SU-DHL-6 (cell line): ENCODE data around the gene FUT1.

Source experiments
- H2AFZ ChIP-seq: fragments of 200-600 bp; sonication (generic); 2 replicates; pipeline ENCODE4 v1.6.1; 2014; ENCODE audit warnings: low read depth, mild to moderate bottlenecking, moderate library complexity, mixed read lengths, antibody characterized with exemption, low read length; ENCODE audit not compliant: severe bottlenecking
- H3F3A ChIP-seq: fragments of 200-600 bp; shearing (Covaris generic); 2 replicates; pipeline ENCODE4 v1.6.0; 2016; ENCODE audit warnings: antibody characterized with exemption, mild to moderate bottlenecking; ENCODE audit not compliant: insufficient read depth
- H3K27ac ChIP-seq: fragments of 200-600 bp; sonication (generic); 2 replicates; pipeline ENCODE4 v1.5.1; 2016; ENCODE audit warnings: low read depth, mild to moderate bottlenecking, low read length, moderate library complexity, mixed read lengths
- H3K27me3 ChIP-seq: fragments of 200-600 bp; sonication (generic), shearing (Covaris generic); 2 replicates; pipeline ENCODE4 v1.6.0; 2014; ENCODE audit warnings: mild to moderate bottlenecking, low read length
- H3K36me3 ChIP-seq: fragments of 200-600 bp; sonication (generic); 2 replicates; pipeline ENCODE4 v1.6.1; 2014; ENCODE audit warnings: mild to moderate bottlenecking, low read length, mixed read lengths
- H3K4me2 ChIP-seq: fragments of 300-600, 200-600 bp; shearing (Covaris generic), sonication (generic); 2 replicates; pipeline ENCODE4 v1.6.0; 2014; ENCODE audit warnings: low read length, low read depth, mild to moderate bottlenecking; ENCODE audit not compliant: poor library complexity, severe bottlenecking
- H3K4me3 ChIP-seq: fragments of 200-600 bp; sonication (generic); 2 replicates; pipeline ENCODE4 v1.5.1; 2014; ENCODE audit warnings: antibody characterized with exemption, low read length, mild to moderate bottlenecking, mixed read lengths; ENCODE audit not compliant: insufficient read depth, poor library complexity, severe bottlenecking
- H3K79me2 ChIP-seq: fragments of 200-600 bp; sonication (generic); 2 replicates; pipeline ENCODE4 v1.6.1; 2014; ENCODE audit warnings: mild to moderate bottlenecking, low read length, moderate library complexity; ENCODE audit not compliant: insufficient read depth
- H3K9ac ChIP-seq: fragments of 200-600 bp; sonication (generic); 2 replicates; pipeline ENCODE4 v1.7.0; 2014; ENCODE audit warnings: mild to moderate bottlenecking, low read length
- H3K9me2 ChIP-seq: fragments of 200-600 bp; sonication (generic); replicated peaks from 2 replicates; pipeline ENCODE4 v1.6.1; 2014; ENCODE audit warnings: low read length; ENCODE audit not compliant: insufficient read depth
- H3K9me3 ChIP-seq: fragments of 200-600 bp; sonication (generic); 2 replicates; pipeline ENCODE4 v1.6.1; 2014; ENCODE audit warnings: low read length, mixed read lengths; ENCODE audit not compliant: insufficient read depth
- H4K20me1 ChIP-seq: fragments of 200-600 bp; sonication (generic); 2 replicates; pipeline ENCODE4 v1.6.1; 2014; ENCODE audit warnings: low read depth, mild to moderate bottlenecking, antibody characterized with exemption, low read length, moderate library complexity, mixed read lengths
- EZH2phosphoT487 ChIP-seq: fragments of 200-600 bp; sonication (generic), shearing (Covaris generic); conservative IDR thresholded peaks from 2 replicates; pipeline ENCODE4 v1.6.1; 2018; ENCODE audit warnings: mild to moderate bottlenecking, antibody characterized with exemption, low read length, moderate library complexity, mixed read lengths
- TF ChIP-seq, protein P1 (sequence below): fragments of 200-600 bp; sonication (generic); IDR thresholded peaks from one replicate; pipeline ENCODE4 v1.5.1; 2017; ENCODE audit warnings: antibody characterized with exemption, mild to moderate bottlenecking, low read length, moderate library complexity; ENCODE audit not compliant: insufficient read depth, poor library complexity, severe bottlenecking

FUT1 gene

GRCh38 chr19:48714759-48715675, 37.4 kb downstream of the FUT1 start:
- TF ChIP-seq EZH2phosphoT487 = no peak
- TF ChIP-seq, protein P1, sequence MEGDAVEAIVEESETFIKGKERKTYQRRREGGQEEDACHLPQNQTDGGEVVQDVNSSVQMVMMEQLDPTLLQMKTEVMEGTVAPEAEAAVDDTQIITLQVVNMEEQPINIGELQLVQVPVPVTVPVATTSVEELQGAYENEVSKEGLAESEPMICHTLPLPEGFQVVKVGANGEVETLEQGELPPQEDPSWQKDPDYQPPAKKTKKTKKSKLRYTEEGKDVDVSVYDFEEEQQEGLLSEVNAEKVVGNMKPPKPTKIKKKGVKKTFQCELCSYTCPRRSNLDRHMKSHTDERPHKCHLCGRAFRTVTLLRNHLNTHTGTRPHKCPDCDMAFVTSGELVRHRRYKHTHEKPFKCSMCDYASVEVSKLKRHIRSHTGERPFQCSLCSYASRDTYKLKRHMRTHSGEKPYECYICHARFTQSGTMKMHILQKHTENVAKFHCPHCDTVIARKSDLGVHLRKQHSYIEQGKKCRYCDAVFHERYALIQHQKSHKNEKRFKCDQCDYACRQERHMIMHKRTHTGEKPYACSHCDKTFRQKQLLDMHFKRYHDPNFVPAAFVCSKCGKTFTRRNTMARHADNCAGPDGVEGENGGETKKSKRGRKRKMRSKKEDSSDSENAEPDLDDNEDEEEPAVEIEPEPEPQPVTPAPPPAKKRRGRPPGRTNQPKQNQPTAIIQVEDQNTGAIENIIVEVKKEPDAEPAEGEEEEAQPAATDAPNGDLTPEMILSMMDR = no peak
- no peaks in the 10 kb centered on the region for H3K9me2 ChIP-seq
- peak overlapping the region; percentile 87 for H3K4me2 ChIP-seq
- peak overlapping the region; percentile 22 for H2AFZ ChIP-seq
- H3K27ac ChIP-seq = peak overlapping the region; percentile 12; the same call in 1 of the 2 replicates
- no peaks in the 10 kb centered on the region for H3K36me3 ChIP-seq
- H3K9ac ChIP-seq = peak overlapping the region; percentile 75
- H3K4me3 ChIP-seq = peak overlapping the region; percentile 81
- no peaks in the 10 kb centered on the region for H3K9me3 ChIP-seq
- no peaks in the 10 kb centered on the region for H3F3A ChIP-seq
- no peaks in the 10 kb centered on the region for H3K27me3 ChIP-seq
- H3K79me2 ChIP-seq = no peaks in the 10 kb centered on the region
- H4K20me1 ChIP-seq = no peaks in the 10 kb centered on the region

DNA sequence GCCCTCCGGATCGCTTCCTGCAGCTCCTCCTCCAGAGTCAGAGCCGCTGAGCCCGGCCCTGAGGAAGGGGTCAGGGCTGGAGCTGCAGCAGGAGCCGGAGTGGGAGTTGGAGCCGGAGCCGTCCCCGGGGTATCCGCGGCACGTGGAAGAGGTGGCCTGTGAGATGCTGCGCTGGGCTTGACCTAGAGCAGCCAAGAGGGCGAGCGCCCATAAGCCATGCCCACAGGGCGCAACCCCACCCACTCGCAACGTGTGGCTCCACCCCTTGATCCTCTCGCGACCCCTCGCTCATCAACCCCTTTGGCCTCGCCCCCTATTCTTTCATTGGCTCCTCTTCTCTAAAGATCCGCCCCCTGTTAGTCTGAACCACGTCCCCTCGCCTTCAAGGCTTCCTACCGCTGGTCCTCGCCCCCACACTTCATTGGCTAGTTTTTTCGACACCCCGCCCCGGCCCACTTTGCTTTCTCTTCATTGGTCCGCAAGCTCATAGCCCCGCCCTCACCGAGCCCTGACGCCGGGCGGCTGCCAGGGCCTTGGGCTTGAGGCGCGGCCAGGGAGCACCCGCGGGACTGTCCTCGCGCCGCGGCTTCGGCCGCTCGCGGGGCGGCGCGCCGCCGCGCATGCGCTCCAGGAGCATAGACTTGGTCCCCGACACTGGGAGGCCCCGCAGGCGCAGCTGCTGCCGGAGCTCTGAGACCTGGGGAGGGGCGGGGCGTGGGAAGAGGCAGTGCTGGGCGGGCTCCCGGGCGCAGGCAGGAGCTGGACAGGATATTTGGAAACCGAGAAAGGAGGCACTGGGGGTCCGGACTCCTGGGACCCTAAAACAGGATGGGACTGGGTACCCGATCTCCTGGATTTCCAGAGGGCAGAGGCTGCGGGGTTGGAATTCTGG, 38.3 kb downstream of the FUT1 start:
- Histone ChIP-seq H3K27me3 (no peaks in the 10 kb centered on the region), H3K27ac (peak overlapping the region; percentile 12; the same call in 1 of the 2 replicates), H3K9ac (peak overlapping the region; percentile 76), H4K20me1 (no peaks in the 10 kb centered on the region), H3K9me2 (no peaks in the 10 kb centered on the region), H3F3A (no peaks in the 10 kb centered on the region), H3K4me3 (peak overlapping the region; percentile 86), H3K9me3 (no peaks in the 10 kb centered on the region), H3K4me2 (peak overlapping the region; percentile 87), H3K79me2 (no peaks in the 10 kb centered on the region), H3K36me3 (no peaks in the 10 kb centered on the region), H2AFZ (peak overlapping the region; percentile 95)
- TF ChIP-seq, protein P1 = no peak
- TF ChIP-seq EZH2phosphoT487 = no peak

DNA sequence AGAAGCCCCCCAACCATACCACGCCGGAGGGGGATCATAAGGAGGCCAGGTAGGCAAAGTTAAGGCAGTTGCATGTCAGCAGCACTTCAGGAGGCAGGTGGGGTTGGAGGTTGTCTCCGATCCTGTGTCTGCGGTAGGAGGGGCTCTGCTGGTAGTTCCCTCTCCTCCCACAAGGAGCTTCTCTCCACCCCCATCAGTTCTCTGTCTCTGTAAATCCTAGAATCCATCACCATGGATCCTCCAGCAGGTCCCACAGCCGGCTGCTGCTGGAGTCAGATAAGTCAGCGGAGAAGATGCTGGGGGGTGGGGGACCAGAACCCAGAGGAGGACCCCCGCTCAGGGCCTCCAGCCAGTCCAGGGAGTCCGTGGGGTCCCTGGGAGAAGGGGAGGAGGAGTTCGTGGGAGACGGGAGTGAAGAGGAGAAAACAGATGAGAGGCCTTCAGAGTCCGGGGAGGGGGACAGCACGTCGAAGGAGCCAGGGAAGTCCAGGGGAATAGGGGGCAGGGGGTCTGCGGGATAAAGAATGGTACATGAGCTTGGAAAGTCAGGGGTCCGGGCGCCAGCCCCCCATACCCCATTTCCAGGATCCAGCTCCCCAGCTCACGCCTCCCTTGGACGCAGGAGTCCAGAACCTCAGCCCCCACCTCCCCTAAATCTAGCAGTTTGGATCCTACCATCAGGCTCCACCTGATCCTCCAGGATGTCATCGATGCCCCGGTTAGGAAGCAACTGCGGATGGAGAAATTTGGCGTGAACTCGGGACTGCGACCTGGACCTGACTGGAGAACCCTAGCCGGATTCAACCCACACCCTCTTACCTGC, 39.2 kb downstream of the FUT1 start:
- Histone ChIP-seq H3K27ac (no peak overlapping the region), H3K9ac (peak overlapping the region; percentile 76), H3K36me3 (no peaks in the 10 kb centered on the region), H3K4me3 (peak overlapping the region; percentile 86), H3K9me2 (no peaks in the 10 kb centered on the region), H4K20me1 (no peaks in the 10 kb centered on the region), H3K9me3 (no peaks in the 10 kb centered on the region), H3K4me2 (peak overlapping the region; percentile 70), H3K27me3 (no peaks in the 10 kb centered on the region), H2AFZ (peak overlapping the region; percentile 95), H3F3A (no peaks in the 10 kb centered on the region), H3K79me2 (no peaks in the 10 kb centered on the region)
- TF ChIP-seq, protein P1 = no peak
- TF ChIP-seq EZH2phosphoT487 = no peak
